Fibroblast of villous mesenchyme (primary cell): Measurements from ENCODE around the gene GRB14. TPM values are rescaled to one million over a fixed set of nuclear protein-coding genes. Genes with fewer than 3 reads are reported as not detected.

Experiments used
- DNase-seq: peaks from one replicate; pipeline ENCODE4 v3.0.0-alpha.2; 2010; ENCODE audit warnings: low read depth
- H3K4me3 ChIP-seq: 2 replicates; pipeline ENCODE4 v1.5.1; 2011; ENCODE audit warnings: low read depth, mild to moderate bottlenecking, low read length
- CTCF ChIP-seq: IDR thresholded peaks from 2 replicates; pipeline ENCODE4 v1.5.1; 2012; ENCODE audit warnings: low read depth, mild to moderate bottlenecking, low read length; ENCODE audit not compliant: insufficient read depth
- total RNA-seq: library from RNA; depleted of rRNA; stranded (reverse); fragments of >200 nt; gene quantifications from 2 replicates; pipeline ENCODE4 v1.2.3, GENCODE V29; 2012

Gene GRB14
- total RNA-seq, 1 donor: not detected

GRCh38 chr2:164523009-164523408, 98.3 kb downstream of the GRB14 start:
- DNase-seq: no peak
- no peak for TF ChIP-seq CTCF

GRCh38 chr2:164522561-164522981, 98.7 kb downstream of the GRB14 start:
- TF ChIP-seq CTCF: no peak
- no peak overlapping the region for H3K4me3 ChIP-seq
- DNase-seq: no peak

More at GRCh38 chr2:164523009-164523408, 98.3 kb downstream of the GRB14 start:
- no peak overlapping the region for H3K4me3 ChIP-seq

- no peak for TF ChIP-seq CTCF
- H3K4me3 ChIP-seq: no peak overlapping the region
- DNase-seq: no peak
Measured at GRCh38 chr2:164515734-164516133, 105.5 kb downstream of the GRB14 start.

GRCh38 chr2:164515030-164515429, 106.3 kb downstream of the GRB14 start:
- TF ChIP-seq CTCF: no peak
- H3K4me3 ChIP-seq: no peak overlapping the region
- DNase-seq: no peak

- H3K4me3 ChIP-seq: no peak overlapping the region
- TF ChIP-seq CTCF: no peak
- no peak for DNase-seq
Measured at GRCh38 chr2:164514491-164514890, 106.8 kb downstream of the GRB14 start.

- no peak for DNase-seq
- H3K4me3 ChIP-seq: no peak overlapping the region
- TF ChIP-seq CTCF: no peak
Measured at GRCh38 chr2:164512871-164513270, 108.4 kb downstream of the GRB14 start.

- no peak for DNase-seq
- H3K4me3 ChIP-seq: no peak overlapping the region
- TF ChIP-seq CTCF: no peak
Measured at GRCh38 chr2:164511738-164512137, 109.5 kb downstream of the GRB14 start.
